KMS-11 (cell line): Measurements from ENCODE around the gene TRPM2.

Source experiments
- H2AFZ ChIP-seq: fragments of 200-600 bp; sonication (generic); 2 replicates; pipeline ENCODE4 v1.6.1; 2016; ENCODE audit warnings: antibody characterized with exemption, mixed run types, low read depth
- H3K27ac ChIP-seq: fragments of 200-600 bp; sonication (generic); 2 replicates; pipeline ENCODE4 v1.6.1; 2016; ENCODE audit warnings: mild to moderate bottlenecking, mixed run types
- H3K27me3 ChIP-seq: fragments of 200-600 bp; sonication (generic); 2 replicates; pipeline ENCODE4 v1.6.1; 2017; ENCODE audit warnings: mild to moderate bottlenecking, low read depth, mixed run types, moderate library complexity; ENCODE audit not compliant: insufficient read depth
- H3K36me3 ChIP-seq: fragments of 200-600 bp; sonication (generic); 2 replicates; pipeline ENCODE4 v1.6.1; 2017; ENCODE audit warnings: mild to moderate bottlenecking, mixed run types; ENCODE audit not compliant: insufficient read depth
- H3K4me1 ChIP-seq: fragments of 200-600 bp; sonication (generic); 2 replicates; pipeline ENCODE4 v1.6.1; 2016; ENCODE audit warnings: mild to moderate bottlenecking, low read depth, mixed run types; ENCODE audit not compliant: poor library complexity, severe bottlenecking
- H3K4me2 ChIP-seq: fragments of 200-600 bp; sonication (generic); 2 replicates; pipeline ENCODE4 v1.7.0; 2016; ENCODE audit warnings: mild to moderate bottlenecking, mixed run types
- H3K4me3 ChIP-seq: fragments of 200-600 bp; sonication (generic); IDR thresholded peaks from 2 replicates; pipeline ENCODE4 v1.6.1; 2017; ENCODE audit warnings: low read depth, low read length, mixed read lengths; ENCODE audit not compliant: insufficient read depth
- H3K79me2 ChIP-seq: fragments of 200-600 bp; sonication (generic); 2 replicates; pipeline ENCODE4 v1.6.1; 2016; ENCODE audit warnings: low read depth, mixed run types; ENCODE audit not compliant: insufficient read depth
- H3K9ac ChIP-seq: fragments of 200-600 bp; sonication (generic); 2 replicates; pipeline ENCODE4 v1.6.1; 2016; ENCODE audit warnings: mild to moderate bottlenecking, mixed run types
- H4K20me1 ChIP-seq: fragments of 200-600 bp; sonication (generic); 2 replicates; pipeline ENCODE4 v1.6.1; 2016; ENCODE audit warnings: mild to moderate bottlenecking, mixed run types; ENCODE audit not compliant: insufficient read depth
- TF ChIP-seq, protein P1 (sequence below): fragments of 200-600 bp; sonication (generic); conservative IDR thresholded peaks from 2 replicates; pipeline ENCODE4 v1.6.1; 2017; ENCODE audit warnings: low read depth, mild to moderate bottlenecking, antibody characterized with exemption, low read length, moderate library complexity, mixed read lengths

Gene TRPM2

GRCh38 chr21:44462086-44462833, 108.8 kb downstream of the TRPM2 start:
- Histone ChIP-seq H3K4me3 (no peak overlapping the region), H2AFZ (no peak overlapping the region), H3K27me3 (peaks cover 47% of the 10 kb centered on the region), H4K20me1 (no peaks in the 10 kb centered on the region), H3K36me3 (no peaks in the 10 kb centered on the region), H3K4me1 (no peaks in the 10 kb centered on the region), H3K4me2 (no peak overlapping the region), H3K9ac (no peak overlapping the region), H3K79me2 (no peaks in the 10 kb centered on the region), H3K27ac (no peak overlapping the region)
- TF ChIP-seq, protein P1, sequence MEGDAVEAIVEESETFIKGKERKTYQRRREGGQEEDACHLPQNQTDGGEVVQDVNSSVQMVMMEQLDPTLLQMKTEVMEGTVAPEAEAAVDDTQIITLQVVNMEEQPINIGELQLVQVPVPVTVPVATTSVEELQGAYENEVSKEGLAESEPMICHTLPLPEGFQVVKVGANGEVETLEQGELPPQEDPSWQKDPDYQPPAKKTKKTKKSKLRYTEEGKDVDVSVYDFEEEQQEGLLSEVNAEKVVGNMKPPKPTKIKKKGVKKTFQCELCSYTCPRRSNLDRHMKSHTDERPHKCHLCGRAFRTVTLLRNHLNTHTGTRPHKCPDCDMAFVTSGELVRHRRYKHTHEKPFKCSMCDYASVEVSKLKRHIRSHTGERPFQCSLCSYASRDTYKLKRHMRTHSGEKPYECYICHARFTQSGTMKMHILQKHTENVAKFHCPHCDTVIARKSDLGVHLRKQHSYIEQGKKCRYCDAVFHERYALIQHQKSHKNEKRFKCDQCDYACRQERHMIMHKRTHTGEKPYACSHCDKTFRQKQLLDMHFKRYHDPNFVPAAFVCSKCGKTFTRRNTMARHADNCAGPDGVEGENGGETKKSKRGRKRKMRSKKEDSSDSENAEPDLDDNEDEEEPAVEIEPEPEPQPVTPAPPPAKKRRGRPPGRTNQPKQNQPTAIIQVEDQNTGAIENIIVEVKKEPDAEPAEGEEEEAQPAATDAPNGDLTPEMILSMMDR, result no peak

- Histone ChIP-seq H3K79me2 (no peaks in the 10 kb centered on the region), H3K9ac (no peak overlapping the region), H4K20me1 (no peaks in the 10 kb centered on the region), H3K4me1 (no peaks in the 10 kb centered on the region), H3K27me3 (peaks cover 41% of the 10 kb centered on the region), H3K36me3 (no peaks in the 10 kb centered on the region), H2AFZ (no peak overlapping the region), H3K27ac (no peak overlapping the region), H3K4me2 (no peak overlapping the region), H3K4me3 (no peak overlapping the region)
- TF ChIP-seq, protein P1, result no peak
These were observed 109.4 kb downstream of the TRPM2 start for GRCh38 chr21:44462834-44463200.

- no peaks in the 10 kb centered on the region for H3K4me1 ChIP-seq
- H4K20me1 ChIP-seq, result no peaks in the 10 kb centered on the region
- H3K36me3 ChIP-seq, result no peaks in the 10 kb centered on the region
- H3K27me3 ChIP-seq, result peaks cover 48% of the 10 kb centered on the region
- H3K4me3 ChIP-seq, result no peak overlapping the region
- no peaks in the 10 kb centered on the region for H3K79me2 ChIP-seq
- TF ChIP-seq, protein P1, result no peak
- no peak overlapping the region for H2AFZ ChIP-seq
- no peak overlapping the region for H3K4me2 ChIP-seq
- no peak overlapping the region for H3K9ac ChIP-seq
- H3K27ac ChIP-seq, result no peak overlapping the region
These were observed 110.3 kb downstream of the TRPM2 start for GRCh38 chr21:44463724-44464123.

DNA sequence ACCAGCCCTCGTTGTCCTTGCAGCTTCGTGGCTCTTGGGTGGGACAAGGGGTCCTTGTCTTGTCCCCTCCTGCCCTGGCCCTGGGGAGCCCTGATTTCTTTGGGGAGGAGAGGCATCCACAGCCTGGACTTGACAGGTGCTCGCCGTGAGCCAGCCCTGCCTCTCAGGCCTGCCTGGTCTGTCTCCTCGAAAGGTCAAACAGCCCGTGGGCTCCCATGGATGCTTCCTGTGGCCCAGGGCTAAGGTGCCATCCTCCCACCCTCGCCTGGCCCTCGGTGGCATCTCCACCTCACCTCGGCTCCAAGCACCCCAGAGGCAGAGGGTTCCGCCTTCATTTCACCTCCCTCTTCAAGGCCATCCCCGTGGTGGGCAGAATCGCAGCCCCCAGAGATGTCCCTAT, 110.9 kb downstream of the TRPM2 start:
- H3K36me3 ChIP-seq, result no peaks in the 10 kb centered on the region
- H3K4me1 ChIP-seq, result no peaks in the 10 kb centered on the region
- H3K27ac ChIP-seq, result no peak overlapping the region
- no peaks in the 10 kb centered on the region for H3K79me2 ChIP-seq
- no peak overlapping the region for H3K9ac ChIP-seq
- H2AFZ ChIP-seq, result no peak overlapping the region
- peaks cover 54% of the 10 kb centered on the region for H3K27me3 ChIP-seq
- no peaks in the 10 kb centered on the region for H4K20me1 ChIP-seq
- TF ChIP-seq, protein P1, result no peak
- no peak overlapping the region for H3K4me3 ChIP-seq
- H3K4me2 ChIP-seq, result no peak overlapping the region
